HG02571 (cell line): ENCODE measurements around the gene SEMA3D.
"Not testable (repeated sequence)": the region's sequence is repeated elsewhere in the genome, so short reads cannot be mapped to it uniquely, and the experiment has no call there.

ENCODE experiments used
- ATAC-seq: cut with Tn5 transposase; IDR thresholded peaks from one replicate; pipeline ENCODE4 v1.9.1; 2021; ENCODE audit warnings: mild to moderate bottlenecking, moderate library complexity; ENCODE audit not compliant: unreplicated experiment

SEMA3D gene

GRCh38 chr7:85000735-85001350 lies 186.0 kb downstream of the SEMA3D start:
- no peak for ATAC-seq

- no peak for ATAC-seq
Observed at GRCh38 chr7:84999450-84999849, 187.4 kb downstream of the SEMA3D start.

- no peak for ATAC-seq
Observed at GRCh38 chr7:84998665-84999064, 188.2 kb downstream of the SEMA3D start.

DNA sequence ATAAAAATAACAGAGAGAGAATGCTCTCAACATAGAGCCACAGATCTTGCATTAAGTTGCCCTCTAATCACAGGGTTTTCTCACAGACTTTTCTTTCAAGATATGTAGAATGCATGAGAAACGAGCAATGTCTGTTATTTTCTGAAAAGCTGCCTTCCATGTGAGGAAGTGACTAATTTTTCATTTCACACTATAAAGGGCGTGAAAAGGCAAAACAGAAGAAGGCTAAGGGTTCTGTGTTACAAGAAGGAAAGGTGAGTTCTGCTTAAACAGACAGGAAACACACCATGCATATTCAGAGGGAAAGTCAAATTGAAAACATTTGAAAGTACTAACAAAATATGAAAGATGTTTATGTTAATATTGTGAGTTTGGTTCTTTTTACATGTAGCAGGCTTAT lies 189.2 kb downstream of the SEMA3D start:
- ATAC-seq, result no peak

DNA sequence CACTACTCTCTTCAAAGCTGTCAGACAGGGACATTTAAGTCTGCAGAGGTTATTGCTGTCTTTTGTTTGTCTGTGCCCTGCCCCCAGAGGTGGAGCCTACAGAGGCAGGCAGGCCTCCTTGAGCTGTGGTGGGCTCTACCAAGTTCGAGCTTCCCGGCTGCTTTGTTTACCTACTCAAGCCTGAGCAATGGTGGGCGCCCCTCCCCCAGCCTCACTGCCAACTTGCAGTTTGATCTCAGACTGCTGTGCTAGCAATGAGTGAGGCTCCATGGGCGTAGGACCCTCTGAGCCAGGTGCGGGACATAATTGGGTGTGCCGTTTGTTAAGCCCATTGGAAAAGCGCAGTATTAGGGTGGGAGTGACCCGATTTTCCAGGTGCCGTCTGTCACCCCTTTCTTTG lies 193.9 kb downstream of the SEMA3D start:
- ATAC-seq, result not testable (repeated sequence)

GRCh38 chr7:84985073-84985784 lies 201.6 kb downstream of the SEMA3D start:
- no peak for ATAC-seq

DNA sequence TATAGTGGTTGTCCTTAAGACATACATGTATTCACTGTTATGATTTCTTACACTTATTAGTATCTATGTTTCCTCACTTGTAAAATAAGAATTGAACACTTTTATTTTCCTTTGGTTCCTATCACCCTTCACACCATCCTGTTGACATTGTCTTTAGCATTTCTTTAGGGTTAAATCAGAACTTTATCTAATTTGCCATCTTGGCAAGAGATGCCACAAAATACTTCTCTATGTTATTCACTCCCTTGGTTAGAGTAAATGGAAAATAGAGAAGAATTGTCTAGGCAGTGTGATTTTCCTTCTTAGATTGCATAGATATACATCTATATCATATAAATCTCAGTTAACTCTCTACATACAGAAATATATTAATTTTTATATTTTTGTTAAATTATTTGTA lies 204.7 kb downstream of the SEMA3D start:
- no peak for ATAC-seq

DNA sequence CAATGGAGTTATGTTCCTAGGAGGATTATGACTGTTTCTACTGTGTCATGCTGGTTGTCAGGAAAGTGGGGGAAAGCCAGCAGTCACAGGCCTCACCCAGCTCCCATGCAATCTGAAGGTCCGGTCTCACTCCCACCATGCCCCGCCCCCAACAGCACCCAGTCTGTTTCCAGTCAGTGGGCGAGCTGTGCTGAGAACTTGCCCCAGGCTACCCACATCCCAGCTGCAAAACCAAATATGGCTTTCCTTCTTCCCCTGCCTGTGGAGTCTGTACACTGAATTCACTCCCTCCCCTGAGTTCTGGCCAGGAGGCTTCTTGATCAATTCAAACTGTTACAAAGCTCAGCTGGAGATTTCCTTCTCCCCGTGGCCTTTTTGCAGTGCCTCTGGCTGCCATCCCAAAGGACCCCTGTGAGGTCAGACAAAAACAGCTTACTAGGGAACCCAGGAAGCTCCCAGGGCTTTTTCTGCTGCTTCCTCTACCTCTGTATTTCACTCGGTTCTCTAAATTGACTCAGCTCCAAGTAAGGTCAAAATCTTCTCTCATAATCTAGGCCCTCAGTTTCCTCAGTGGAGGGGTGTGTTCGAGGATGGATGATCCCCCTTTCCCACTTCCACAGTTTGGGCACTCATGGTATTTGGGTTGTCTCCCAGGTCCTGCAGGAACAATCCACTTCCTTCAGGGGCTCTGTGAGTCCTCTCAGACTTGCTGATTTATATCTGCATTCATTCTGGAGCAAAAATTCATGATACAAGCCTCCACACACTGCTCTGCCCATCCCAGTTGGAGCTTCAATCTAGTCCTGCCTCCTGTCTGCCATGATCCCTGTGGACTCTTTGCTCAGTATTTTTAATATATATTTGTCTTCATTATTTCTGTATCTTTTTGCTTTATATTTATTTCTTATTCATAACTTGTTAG lies 205.5 kb downstream of the SEMA3D start:
- no peak for ATAC-seq

GRCh38 chr7:84975586-84976185 lies 211.2 kb downstream of the SEMA3D start:
- ATAC-seq, result no peak

- ATAC-seq, result no peak
Observed at GRCh38 chr7:84971360-84971759, 215.5 kb downstream of the SEMA3D start.

- ATAC-seq, result no peak
Observed at GRCh38 chr7:84970670-84971069, 216.2 kb downstream of the SEMA3D start.

- ATAC-seq, result no peak
Observed at GRCh38 chr7:84953234-84953633, 233.6 kb downstream of the SEMA3D start.

DNA sequence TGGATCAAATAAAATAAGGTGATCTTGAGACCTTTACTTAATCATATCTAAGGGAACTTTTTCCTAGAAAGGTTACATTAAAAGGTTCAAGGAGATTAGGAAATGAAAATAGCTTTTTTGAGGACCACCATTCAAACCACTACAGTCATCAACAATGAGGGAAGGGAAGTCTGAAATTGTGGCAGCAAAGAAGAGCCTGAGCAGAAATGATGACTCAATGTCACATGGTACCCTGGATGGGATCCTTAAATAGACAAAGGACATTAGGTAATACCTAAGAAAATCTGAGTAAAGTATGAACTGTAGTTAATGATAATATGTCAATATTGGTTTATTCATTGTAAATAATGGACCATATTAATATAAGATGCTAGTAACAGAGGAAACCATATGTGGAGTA lies 236.0 kb downstream of the SEMA3D start:
- no peak for ATAC-seq

DNA sequence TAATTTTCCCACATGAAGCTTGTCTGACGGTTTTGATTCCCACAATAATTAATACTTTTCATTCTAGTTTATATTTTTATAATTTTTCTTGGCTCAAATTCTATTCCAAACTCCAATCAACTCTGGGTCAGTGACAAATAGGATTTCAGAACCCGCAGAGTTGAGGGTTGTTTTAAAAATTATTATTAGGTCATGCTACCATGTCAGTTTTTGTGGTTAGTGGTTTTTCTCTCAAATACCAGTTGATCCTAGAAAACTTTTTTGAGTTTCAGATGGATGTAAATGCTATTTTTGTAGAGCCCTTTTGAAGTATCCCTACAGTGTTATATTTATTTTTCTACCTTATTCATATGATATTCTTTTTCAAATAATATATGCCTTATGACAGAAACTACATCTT lies 237.4 kb downstream of the SEMA3D start:
- ATAC-seq, result no peak

DNA sequence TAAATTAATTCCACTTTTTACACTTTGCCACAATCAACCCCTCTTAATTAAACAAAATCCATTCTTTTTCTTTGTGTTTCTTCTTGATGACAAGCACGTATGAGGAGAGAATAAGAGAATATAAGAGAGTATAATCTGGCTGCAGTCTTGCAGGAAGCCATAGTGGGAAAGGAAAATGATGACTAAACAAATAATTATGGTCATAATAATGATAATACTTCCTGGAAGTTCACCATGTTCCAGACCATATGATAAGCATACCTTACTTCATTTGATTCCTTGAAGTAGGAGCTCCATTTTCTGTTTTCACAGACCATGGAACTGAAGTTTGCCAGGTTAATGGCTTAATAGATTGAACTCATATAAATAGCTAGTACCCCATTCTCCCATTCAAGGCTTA lies 237.8 kb downstream of the SEMA3D start:
- ATAC-seq, result no peak

DNA sequence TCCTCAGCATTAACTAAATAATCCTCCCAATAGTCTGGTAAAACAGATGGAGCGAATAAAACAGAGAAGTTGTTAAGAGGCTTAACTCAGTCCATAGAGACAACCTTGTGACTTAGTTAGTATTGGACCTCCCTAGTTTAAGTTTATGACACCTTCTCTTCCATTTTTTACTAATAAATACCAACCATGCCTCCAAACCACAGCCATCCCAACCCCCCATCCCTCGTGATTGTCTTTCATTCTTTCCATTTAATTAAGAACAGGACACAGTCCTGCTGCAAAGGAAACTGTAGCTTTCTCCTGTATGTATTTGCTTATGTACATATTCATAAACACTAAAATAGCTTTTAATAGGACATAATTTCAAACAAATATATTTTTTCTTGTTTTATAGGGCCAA lies 238.2 kb downstream of the SEMA3D start:
- ATAC-seq, result no peak

GRCh38 chr7:84946549-84946948 lies 240.3 kb downstream of the SEMA3D start:
- no peak for ATAC-seq
